ENCODE results near the gene SF3A2. TPM values are rescaled to one million over a fixed set of nuclear protein-coding genes. Genes with fewer than 3 reads are reported as not detected.

SF3A2 gene
- total RNA-seq, 2 experiments from 2014 or later, result 154 to 158 TPM

- no peak for DNase-seq
- Mint-ChIP-seq H3K36me3 (ENCODE audit: low read depth) (peaks cover 40% of the 10 kb centered on the region), H3K4me3 (peak overlapping the region; percentile 89), H3K4me1 (ENCODE audit: low read depth) (peaks cover 45% of the 10 kb centered on the region), H3K27ac (peak overlapping the region; percentile 90), H3K9me3 (no peaks in the 10 kb centered on the region), H3K27me3 (ENCODE audit: low read depth) (no peaks in the 10 kb centered on the region)
- intact Hi-C loops (cut with micrococcal nuclease), result loop anchor here (2.0 kb wide), 1 partner anchor 19 kb away; no protein-coding TSS in a partner anchor
- CTCF ChIA-PET, result interaction anchor here (1.2 kb wide), 3 partner anchors 17 to 33 kb away, joined by 3 to 6 read pairs (median 4); no protein-coding TSS in a partner anchor
Measured at GRCh38 chr19:2271234-2272103, 34.8 kb downstream of the SF3A2 start.

- Mint-ChIP-seq H3K27ac (peak overlapping the region; percentile 88), H3K9me3 (no peaks in the 10 kb centered on the region), H3K4me3 (peak overlapping the region; percentile 68), H3K36me3 (ENCODE audit: low read depth) (peaks cover 40% of the 10 kb centered on the region), H3K4me1 (ENCODE audit: low read depth) (peaks cover 34% of the 10 kb centered on the region), H3K27me3 (ENCODE audit: low read depth) (no peaks in the 10 kb centered on the region)
- peak; percentile 85 for DNase-seq
- intact Hi-C loops (cut with micrococcal nuclease), result loop anchor here (1.0 to 2.0 kb wide), 3 partner anchors 21 to 117 kb away; partner anchors contain the start of genes PLEKHJ1 and SF3A2
- CTCF ChIA-PET, result interaction anchor here (0.7 to 2.0 kb wide), 9 partner anchors 12 to 245 kb away, joined by 3 to 16 read pairs (median 3); partner anchors contain the start of gene PLEKHJ1
Measured at GRCh38 chr19:2273356-2274184, 36.9 kb downstream of the SF3A2 start.

DNA sequence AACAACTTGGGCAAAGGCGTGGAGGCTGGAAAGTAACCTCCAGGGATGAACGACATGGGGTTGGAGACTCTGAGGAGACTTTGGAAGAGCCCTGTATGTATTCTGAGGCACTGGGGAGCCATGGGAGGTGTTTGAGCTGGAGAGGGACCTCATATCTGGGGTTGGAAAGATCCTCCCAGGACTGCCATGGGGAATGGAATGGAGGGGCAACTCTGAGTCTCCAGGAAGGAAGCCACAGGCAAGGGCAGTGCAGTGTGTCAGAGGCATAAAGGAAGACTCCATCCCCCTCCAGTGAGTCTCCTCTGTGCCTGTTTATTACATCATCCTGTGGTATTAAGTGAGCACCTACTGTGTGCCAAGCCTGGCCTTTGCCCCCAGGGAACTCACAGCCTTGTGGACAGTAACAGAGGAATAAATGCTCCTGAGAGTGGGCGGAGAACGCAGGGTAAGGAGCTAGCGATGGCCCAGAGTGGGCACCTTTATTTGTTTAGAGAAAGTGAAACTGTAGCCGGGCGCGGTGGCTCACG lies 37.6 kb downstream of the SF3A2 start:
- intact Hi-C loops (cut with micrococcal nuclease), result loop anchor here (2.0 kb wide), 1 partner anchor 117 kb away; no protein-coding TSS in a partner anchor
- CTCF ChIA-PET, result interaction anchor here (0.6 to 2.0 kb wide), 10 partner anchors 12 to 436 kb away, joined by 3 to 16 read pairs (median 3); partner anchors contain the start of gene PLEKHJ1
- no peaks in the 10 kb centered on the region for H3K9me3 Mint-ChIP-seq
- peaks cover 40% of the 10 kb centered on the region for H3K36me3 Mint-ChIP-seq (ENCODE audit: low read depth)
- peak overlapping the region; percentile 68 for H3K4me3 Mint-ChIP-seq
- H3K27me3 Mint-ChIP-seq (ENCODE audit: low read depth), result no peaks in the 10 kb centered on the region
- peak overlapping the region; percentile 88 for H3K27ac Mint-ChIP-seq
- no peak for DNase-seq
- H3K4me1 Mint-ChIP-seq (ENCODE audit: low read depth), result peaks cover 32% of the 10 kb centered on the region

GRCh38 chr19:2274931-2275535 lies 38.4 kb downstream of the SF3A2 start:
- Mint-ChIP-seq H3K4me1 (ENCODE audit: low read depth) (peaks cover 32% of the 10 kb centered on the region), H3K4me3 (peak overlapping the region; percentile 9), H3K27ac (peak overlapping the region; percentile 53), H3K27me3 (ENCODE audit: low read depth) (no peaks in the 10 kb centered on the region), H3K9me3 (no peaks in the 10 kb centered on the region), H3K36me3 (ENCODE audit: low read depth) (peaks cover 33% of the 10 kb centered on the region)
- intact Hi-C loops (cut with micrococcal nuclease), result loop anchor here (2.0 kb wide), 1 partner anchor 116 kb away; no protein-coding TSS in a partner anchor
- CTCF ChIA-PET, result interaction anchor here (0.6 to 2.0 kb wide), 8 partner anchors 13 to 436 kb away, joined by 3 to 16 read pairs (median 3); partner anchors contain the start of gene PLEKHJ1
- peak; percentile 72 for DNase-seq

GRCh38 chr19:2275588-2276428 lies 39.2 kb downstream of the SF3A2 start:
- no peaks in the 10 kb centered on the region for H3K9me3 Mint-ChIP-seq
- CTCF ChIA-PET, result interaction anchor here (1.6 kb wide), 1 partner anchor 117 kb away, joined by 4 read pairs; no protein-coding TSS in a partner anchor
- H3K4me1 Mint-ChIP-seq (ENCODE audit: low read depth), result peaks cover 32% of the 10 kb centered on the region
- peaks cover 28% of the 10 kb centered on the region for H3K36me3 Mint-ChIP-seq (ENCODE audit: low read depth)
- intact Hi-C loops (cut with micrococcal nuclease), result loop anchor here (2.0 kb wide), 1 partner anchor 115 kb away; no protein-coding TSS in a partner anchor
- H3K4me3 Mint-ChIP-seq, result no peak overlapping the region
- no peak overlapping the region for H3K27ac Mint-ChIP-seq
- H3K27me3 Mint-ChIP-seq (ENCODE audit: low read depth), result no peaks in the 10 kb centered on the region
- no peak for DNase-seq

GRCh38 chr19:2276429-2276986 lies 39.9 kb downstream of the SF3A2 start:
- Mint-ChIP-seq H3K4me1 (ENCODE audit: low read depth) (peaks cover 31% of the 10 kb centered on the region), H3K9me3 (no peaks in the 10 kb centered on the region), H3K4me3 (no peak overlapping the region), H3K27me3 (ENCODE audit: low read depth) (no peaks in the 10 kb centered on the region), H3K27ac (no peak overlapping the region), H3K36me3 (ENCODE audit: low read depth) (peaks cover 23% of the 10 kb centered on the region)
- CTCF ChIA-PET, result interaction anchor here (1.2 kb wide), 1 partner anchor 116 kb away, joined by 7 read pairs; no protein-coding TSS in a partner anchor
- intact Hi-C loops (cut with micrococcal nuclease), result no loop called here
- no peak for DNase-seq

DNA sequence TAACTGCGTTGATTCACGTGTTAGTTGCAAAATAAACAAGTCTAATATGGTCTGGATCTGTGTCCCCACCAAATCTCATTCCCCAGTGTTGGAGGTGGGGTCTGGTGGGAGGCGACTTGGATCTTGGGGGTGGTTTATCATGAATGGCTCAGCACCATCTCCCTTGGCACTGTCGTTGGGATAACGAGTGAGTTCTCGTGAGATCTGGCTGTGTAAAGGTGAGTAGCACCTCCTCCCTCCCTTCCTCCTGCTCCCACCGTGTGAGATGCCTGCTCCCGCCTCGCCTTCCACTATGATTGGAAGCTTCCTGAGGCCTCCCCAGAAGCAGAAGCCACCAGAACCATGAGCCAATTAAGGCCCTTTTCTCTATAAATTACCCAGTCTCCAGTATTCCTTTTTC lies 40.5 kb downstream of the SF3A2 start:
- Mint-ChIP-seq H3K9me3 (no peaks in the 10 kb centered on the region), H3K4me3 (no peak overlapping the region), H3K4me1 (ENCODE audit: low read depth) (peaks cover 32% of the 10 kb centered on the region), H3K27ac (no peak overlapping the region), H3K36me3 (ENCODE audit: low read depth) (peaks cover 19% of the 10 kb centered on the region), H3K27me3 (ENCODE audit: low read depth) (no peaks in the 10 kb centered on the region)
- no peak for DNase-seq
- intact Hi-C loops (cut with micrococcal nuclease), result no loop called here
- CTCF ChIA-PET, result interaction anchor here (0.6 to 1.2 kb wide), 2 partner anchors 116 to 588 kb away, joined by 4 to 7 read pairs; no protein-coding TSS in a partner anchor

- no peak overlapping the region for H3K27ac Mint-ChIP-seq
- H3K4me1 Mint-ChIP-seq (ENCODE audit: low read depth), result peaks cover 28% of the 10 kb centered on the region
- intact Hi-C loops (cut with micrococcal nuclease), result no loop called here
- no peaks in the 10 kb centered on the region for H3K27me3 Mint-ChIP-seq (ENCODE audit: low read depth)
- DNase-seq, result no peak
- no peak overlapping the region for H3K4me3 Mint-ChIP-seq
- H3K36me3 Mint-ChIP-seq (ENCODE audit: low read depth), result peaks cover 11% of the 10 kb centered on the region
- H3K9me3 Mint-ChIP-seq, result no peaks in the 10 kb centered on the region
- CTCF ChIA-PET, result no interaction called here
Measured at GRCh38 chr19:2278459-2279158, 42.0 kb downstream of the SF3A2 start.

DNA sequence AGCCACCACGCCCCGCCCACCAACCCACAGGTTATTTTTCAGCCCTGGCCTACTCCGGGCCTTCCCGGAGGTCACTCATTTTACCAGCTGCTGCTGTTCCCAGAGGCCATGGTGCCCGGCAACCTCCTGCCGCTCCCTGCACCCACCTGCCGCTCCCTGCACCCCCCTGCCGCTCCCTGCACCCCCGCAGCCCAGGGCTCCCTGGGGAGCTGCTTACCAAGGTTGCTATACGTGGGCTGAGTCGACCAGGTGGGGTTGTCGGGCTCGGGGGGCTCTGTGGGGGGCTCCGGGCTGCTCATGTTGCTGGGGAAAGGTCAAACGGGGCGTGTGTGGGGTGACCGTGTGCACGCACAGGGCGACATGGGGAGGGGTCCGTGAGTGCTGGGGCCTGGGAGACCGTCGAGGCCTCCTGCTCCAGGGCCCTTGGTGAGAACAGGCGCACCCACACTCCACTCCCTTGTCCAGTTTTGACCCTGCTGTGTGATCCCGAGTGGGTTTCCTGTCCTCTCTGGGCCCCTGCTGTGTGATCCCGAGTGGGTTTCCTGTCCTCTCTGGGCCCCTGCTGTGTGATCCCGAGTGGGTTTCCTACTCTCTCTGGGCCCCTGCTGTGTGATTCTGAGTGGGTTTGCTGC lies 44.1 kb downstream of the SF3A2 start:
- no peaks in the 10 kb centered on the region for H3K36me3 Mint-ChIP-seq (ENCODE audit: low read depth)
- H3K27ac Mint-ChIP-seq, result no peak overlapping the region
- no peak overlapping the region for H3K4me3 Mint-ChIP-seq
- intact Hi-C loops (cut with micrococcal nuclease), result no loop called here
- no peak for DNase-seq
- CTCF ChIA-PET, result no interaction called here
- H3K9me3 Mint-ChIP-seq, result no peaks in the 10 kb centered on the region
- no peaks in the 10 kb centered on the region for H3K27me3 Mint-ChIP-seq (ENCODE audit: low read depth)
- peaks cover 15% of the 10 kb centered on the region for H3K4me1 Mint-ChIP-seq (ENCODE audit: low read depth)

Measured in activated naive CD4-positive, alpha-beta T cell treated with anti-CD3 and anti-CD28 coated beads for 36 hours (primary cell).